Lung (tissue), 12 donors: ENCODE data around the gene MAGI2. TPM values are rescaled to one million over a fixed set of nuclear protein-coding genes. Genes with fewer than 3 reads are reported as not detected.
"Not testable (repeated sequence)": the region's sequence is repeated elsewhere in the genome, so short reads cannot be mapped to it uniquely, and the experiment has no call there.

Source experiments
- ATAC-seq: fragments of 200-7000 bp; cut with Tn5 transposase; one replicate; pipeline ENCODE4 v1.9.1; 2020; ENCODE audit warnings: moderate number of reproducible peaks; ENCODE audit not compliant: insufficient read depth, low FRiP score
- DNase-seq, 3 donors: peaks; one replicate each; pipeline ENCODE4 v3.0.0-alpha.2; 2013 to 2017
- H3K27ac ChIP-seq, 2 donors: one replicate each; pipeline ENCODE4 v1.5.1; 2013; ENCODE audit warnings: mild to moderate bottlenecking in 2 of 2, moderate library complexity in 2 of 2, control low read depth in 1 of 2, inconsistent platforms in 1 of 2, low read depth in 1 of 2, low read length in 1 of 2
- H3K27me3 ChIP-seq, 3 donors: one replicate each; pipeline ENCODE4 v1.5.1; 2013; ENCODE audit warnings: low read length in 2 of 3; ENCODE audit not compliant: control insufficient read depth in 3 of 3, insufficient read depth in 3 of 3
- H3K36me3 ChIP-seq, 4 donors: one replicate each; pipeline ENCODE4 v1.5.1; 2013; ENCODE audit warnings: low read length in 4 of 4, mild to moderate bottlenecking in 1 of 4, moderate library complexity in 1 of 4; ENCODE audit not compliant: control insufficient read depth in 4 of 4, insufficient read depth in 4 of 4
- H3K4me1 ChIP-seq, 5 donors: one replicate each; pipeline ENCODE4 v1.5.1; 2013; ENCODE audit warnings: low read length in 5 of 5, mild to moderate bottlenecking in 2 of 5, moderate library complexity in 1 of 5; ENCODE audit not compliant: control insufficient read depth in 5 of 5, insufficient read depth in 5 of 5
- H3K4me3 ChIP-seq: one replicate; pipeline ENCODE4 v1.5.1; 2013; ENCODE audit warnings: mild to moderate bottlenecking, control low read depth, moderate library complexity
- H3K9ac ChIP-seq, 2 donors: one replicate each; pipeline ENCODE4 v1.5.1; 2013; ENCODE audit warnings: low read length in 2 of 2, control low read depth in 1 of 2; ENCODE audit not compliant: insufficient read depth in 1 of 2
- H3K9me3 ChIP-seq, 4 donors: one replicate each; pipeline ENCODE4 v1.5.1; 2013; ENCODE audit warnings: low read length in 3 of 4, mild to moderate bottlenecking in 1 of 4, moderate library complexity in 1 of 4; ENCODE audit not compliant: control insufficient read depth in 4 of 4, insufficient read depth in 3 of 4
- CTCF ChIP-seq: IDR thresholded peaks from 2 replicates; pipeline ENCODE4 v1.5.1; 2012; ENCODE audit warnings: mild to moderate bottlenecking; ENCODE audit errors: control extremely low read depth, extremely low read depth
- WGBS, 2 donors: extraction: QIAGEN DNeasy Blood & Tissue Kit; methylation state at CpG; one replicate each; pipeline ENCODE4 v1.1.7; 2013; 5-methylcytosine and 5-hydroxymethylcytosine counted together
- polyA plus RNA-seq, 2 donors: library from polyadenylated mRNA; stranded (reverse); fragments of 200-250 nt; gene quantifications; one replicate each; pipeline ENCODE4 v1.2.1, GENCODE V29; 2013
- total RNA-seq, 2 donors: library from RNA; depleted of rRNA in 1 of 2; stranded (reverse); fragments of >200 nt in 1 of 2; gene quantifications; one replicate each; pipeline ENCODE4 v1.2.1, GENCODE V29; 2014 to 2021
- donor health status: control.
- donor health status: control.
- donor health status: Bipolar disorder and iron deficiency.
- donor health status: healthy.
- donor health status: DM: yes; HTN: yes; CAD: no.

Gene MAGI2
- total and polyA plus RNA-seq, 4 donors = 0.94 to 18.0 (median 5.3) TPM

- 77 to 84% methylated on average over 4 of the region's 4 CpGs for WGBS, 2 donors
- H3K9me3 ChIP-seq = no peaks in the 10 kb centered on the region
- H3K27me3 ChIP-seq = no peaks in the 10 kb centered on the region
- H3K36me3 ChIP-seq = no peaks in the 10 kb centered on the region
- DNase-seq = no peak
- no peak for TF ChIP-seq CTCF
- no peak for ATAC-seq
- H3K4me3 ChIP-seq = no peak overlapping the region
- no peak overlapping the region for H3K9ac ChIP-seq
- no peaks in the 10 kb centered on the region for H3K4me1 ChIP-seq
- H3K27ac ChIP-seq = no peak overlapping the region
These were observed 867.5 kb downstream of the MAGI2 start for GRCh38 chr7:78585980-78586379.

- Histone ChIP-seq H3K4me1 (no peaks in the 10 kb centered on the region), H3K9ac (no peak overlapping the region), H3K27ac (no peak overlapping the region), H3K4me3 (no peak overlapping the region), H3K36me3 (no peaks in the 10 kb centered on the region), H3K27me3 (no peaks in the 10 kb centered on the region), H3K9me3 (no peaks in the 10 kb centered on the region)
- DNase-seq (no peak), ATAC-seq (no peak)
- WGBS, 2 donors = 24 to 40% methylated on average over 2 of the region's 2 CpGs
- TF ChIP-seq CTCF = no peak
These were observed 874.8 kb downstream of the MAGI2 start for GRCh38 chr7:78578686-78579085.

GRCh38 chr7:78577174-78577952, 876.1 kb downstream of the MAGI2 start:
- not testable (repeated sequence) for DNase-seq, H3K9ac ChIP-seq, H3K36me3 ChIP-seq, H3K9me3 ChIP-seq, H3K4me3 ChIP-seq, ATAC-seq, H3K27me3 ChIP-seq, H3K4me1 ChIP-seq, H3K27ac ChIP-seq
- 86 to 93% methylated on average over 6 to 7 of the region's 7 CpGs for WGBS, 2 donors

GRCh38 chr7:78576236-78576635, 877.2 kb downstream of the MAGI2 start:
- TF ChIP-seq CTCF = no peak
- DNase-seq = no peak
- H3K36me3 ChIP-seq = no peaks in the 10 kb centered on the region
- H3K27me3 ChIP-seq = no peaks in the 10 kb centered on the region
- H3K27ac ChIP-seq = no peak overlapping the region
- H3K4me1 ChIP-seq = no peaks in the 10 kb centered on the region
- no peaks in the 10 kb centered on the region for H3K9me3 ChIP-seq
- H3K4me3 ChIP-seq = no peak overlapping the region
- H3K9ac ChIP-seq = no peak overlapping the region
- no peak for ATAC-seq
